Neutrophil (primary cell): Measurements from ENCODE around the gene PIAS1.
"Not testable (repeated sequence)": the region's sequence is repeated elsewhere in the genome, so short reads cannot be mapped to it uniquely, and the experiment has no call there.

Experiments
- H3K27ac ChIP-seq: fragments of 200-600 bp; sonication (generic); 2 replicates; pipeline ENCODE4 v1.5.1; 2016; ENCODE audit warnings: mild to moderate bottlenecking, moderate library complexity
- H3K27me3 ChIP-seq: fragments of 200-600 bp; sonication (generic); 2 replicates; pipeline ENCODE4 v1.6.0; 2016; ENCODE audit warnings: mild to moderate bottlenecking
- H3K36me3 ChIP-seq: fragments of 200-600 bp; sonication (generic); 2 replicates; pipeline ENCODE4 v1.5.1; 2017
- H3K4me1 ChIP-seq, 2 experiments: fragments of 200-600 bp in 1 of 2; sonication (generic) in 1 of 2; 1 replicate in 1 of 2; 2 replicates in 1 of 2; pipeline versions ENCODE4 v1.5.1 to v1.6.1; 2013 to 2016; ENCODE audit warnings: low read depth in 1 of 2, low read length in 1 of 2, mild to moderate bottlenecking in 1 of 2, moderate library complexity in 1 of 2; ENCODE audit not compliant: control insufficient read depth in 1 of 2, insufficient read depth in 1 of 2
- H3K4me3 ChIP-seq, 2 experiments: fragments of 200-600 bp in 1 of 2; sonication (generic) in 1 of 2; 1 replicate in 1 of 2; 2 replicates in 1 of 2; pipeline ENCODE4 v1.5.1; 2013 to 2016; ENCODE audit warnings: low read depth in 1 of 2, low read length in 1 of 2, mild to moderate bottlenecking in 1 of 2, moderate library complexity in 1 of 2
- H3K9me3 ChIP-seq: fragments of 200-600 bp; sonication (generic); 2 replicates; pipeline ENCODE4 v1.5.1; 2016
- CTCF ChIP-seq: fragments of 200-600 bp; sonication (generic); IDR thresholded peaks from 2 replicates; pipeline ENCODE4 v1.5.1; 2016; ENCODE audit warnings: antibody characterized with exemption

The PIAS1 gene

GRCh38 chr15:68209272-68209671 lies 155.2 kb downstream of the PIAS1 start:
- H3K27ac ChIP-seq, result peak overlapping the region; percentile 94
- no peaks in the 10 kb centered on the region for H3K9me3 ChIP-seq
- no peak for TF ChIP-seq CTCF
- no peaks in the 10 kb centered on the region for H3K27me3 ChIP-seq
- H3K4me3 ChIP-seq, result no peak overlapping the region
- H3K4me1 ChIP-seq, result peaks cover 64 to 67% of the 10 kb centered on the region in 2 experiments
- H3K36me3 ChIP-seq, result no peaks in the 10 kb centered on the region

GRCh38 chr15:68209735-68210408 lies 155.8 kb downstream of the PIAS1 start:
- Histone ChIP-seq H3K27ac (peak overlapping the region; percentile 94), H3K27me3 (no peaks in the 10 kb centered on the region), H3K9me3 (no peaks in the 10 kb centered on the region), H3K36me3 (no peaks in the 10 kb centered on the region), H3K4me3 (no peak overlapping the region), H3K4me1 (peaks cover 63 to 67% of the 10 kb centered on the region in 2 experiments)
- TF ChIP-seq CTCF, result no peak

GRCh38 chr15:68210409-68210756 lies 156.3 kb downstream of the PIAS1 start:
- Histone ChIP-seq H3K27me3 (no peaks in the 10 kb centered on the region), H3K9me3 (no peaks in the 10 kb centered on the region), H3K36me3 (no peaks in the 10 kb centered on the region), H3K27ac (no peak overlapping the region), H3K4me1 (peaks cover 61 to 65% of the 10 kb centered on the region in 2 experiments), H3K4me3 (no peak overlapping the region)
- no peak for TF ChIP-seq CTCF

- Histone ChIP-seq H3K9me3 (no peaks in the 10 kb centered on the region), H3K36me3 (no peaks in the 10 kb centered on the region), H3K4me3 (no peak overlapping the region), H3K27me3 (no peaks in the 10 kb centered on the region), H3K27ac (no peak overlapping the region), H3K4me1 (peaks cover 55 to 59% of the 10 kb centered on the region in 2 experiments)
- peak; percentile 85 for TF ChIP-seq CTCF
Observed at GRCh38 chr15:68210821-68211655, 156.9 kb downstream of the PIAS1 start.

- Histone ChIP-seq H3K27me3 (no peaks in the 10 kb centered on the region), H3K36me3 (no peaks in the 10 kb centered on the region), H3K9me3 (no peaks in the 10 kb centered on the region), H3K27ac (no peak overlapping the region), H3K4me1 (peaks cover 47 to 51% of the 10 kb centered on the region in 2 experiments), H3K4me3 (no peak overlapping the region)
- no peak for TF ChIP-seq CTCF
Observed at GRCh38 chr15:68211656-68212320, 157.7 kb downstream of the PIAS1 start.

- H3K27ac ChIP-seq, H3K4me3 ChIP-seq, H3K36me3 ChIP-seq, H3K27me3 ChIP-seq, H3K9me3 ChIP-seq: not testable (repeated sequence)
- H3K4me1 ChIP-seq, result peaks cover 31 to 35% of the 10 kb centered on the region in 2 experiments
Observed at GRCh38 chr15:68213491-68213845, 159.4 kb downstream of the PIAS1 start.
